Mammary epithelial cell (primary cell): Measurements from ENCODE around the gene NSMCE1.

Source experiments
- CTCF ChIP-seq, 2 donors: IDR thresholded peaks in 1 of 2; conservative IDR thresholded peaks in 1 of 2; 2 replicates each; pipeline ENCODE4 v1.5.1; 2011 to 2012; ENCODE audit warnings: inconsistent platforms in 2 of 2, low read length in 2 of 2, mild to moderate bottlenecking in 2 of 2, control low read depth in 1 of 2, low read depth in 1 of 2; ENCODE audit not compliant: insufficient read depth in 1 of 2; ENCODE audit errors: extremely low read depth in 1 of 2
- EZH2 ChIP-seq: IDR thresholded peaks from 2 replicates; pipeline ENCODE4 v1.6.1; 2012; ENCODE audit warnings: low read length, inconsistent platforms, borderline replicate concordance

GRCh38 chr16:27181019-27181790 lies 87.4 kb downstream of the NSMCE1 start:
- TF ChIP-seq CTCF (conservative IDR thresholded peaks at IDR 0.05 in 1 of 2, IDR thresholded peaks at IDR 0.05 in 1 of 2; ENCODE audit: extremely low read depth in 1 of 2, insufficient read depth in 1 of 2, low read depth in 1 of 2, low read length in 2 of 2) (peak; percentile 36 to 41), EZH2 (no peak)
